Panc1 (cell line): ENCODE data around the gene TMEM130. TPM values are rescaled to one million over a fixed set of nuclear protein-coding genes. Genes with fewer than 3 reads are reported as not detected.

Experiments used
- ATAC-seq: fragments of 200-7000 bp; cut with Tn5 transposase; 2 replicates; pipeline ENCODE4 v1.9.1; 2020; ENCODE audit warnings: mild to moderate bottlenecking, moderate library complexity
- BruUV-seq: library from RNA; stranded (reverse); fragments of 400-500 nt; replicated peaks from 2 replicates; lab custom pipeline; 2021; lab: Mats Ljungman, UMichigan
- CTCF ChIA-PET: fragments of 300-600 bp; sonication (Branson Sonifier 250); formaldehyde crosslinking; loops from one replicate; lab custom pipeline; 2022; ENCODE audit warnings: antibody characterized with exemption; lab: Charles Lee
- POLR2A ChIA-PET: fragments of 300-600 bp; sonication (Branson Sonifier 250); formaldehyde crosslinking; loops from one replicate; lab custom pipeline; 2022; ENCODE audit warnings: antibody characterized with exemption; lab: Charles Lee
- DNase-seq: peaks from one replicate; pipeline ENCODE4 v3.0.0-alpha.2; 2010; ENCODE audit warnings: low read depth, low spot score
- H3K27ac ChIP-seq: 2 replicates; pipeline ENCODE4 v1.5.1; 2011; ENCODE audit warnings: mild to moderate bottlenecking, low read length, inconsistent platforms
- H3K27me3 ChIP-seq: fragments of 200-500 bp; sonication (Bioruptor generic); 2 replicates; pipeline ENCODE4 v1.6.0; 2014; ENCODE audit warnings: low read length, inconsistent platforms; ENCODE audit not compliant: control insufficient read depth, insufficient read depth
- H3K36me3 ChIP-seq: fragments of 200-500 bp; sonication (Bioruptor generic); 2 replicates; pipeline ENCODE4 v1.5.1; 2014; ENCODE audit warnings: inconsistent platforms, mild to moderate bottlenecking, low read length, moderate library complexity; ENCODE audit not compliant: control insufficient read depth, insufficient read depth
- H3K4me1 ChIP-seq: 2 replicates; pipeline ENCODE4 v1.5.1; 2011; ENCODE audit warnings: inconsistent platforms, mild to moderate bottlenecking, low read length, moderate library complexity; ENCODE audit not compliant: control insufficient read depth, insufficient read depth
- H3K4me3 ChIP-seq, 2 experiments: 2 replicates each; pipeline ENCODE4 v1.5.1; 2011 to 2012; ENCODE audit warnings: low read depth in 2 of 2, low read length in 2 of 2, mild to moderate bottlenecking in 2 of 2, inconsistent platforms in 1 of 2, moderate library complexity in 1 of 2
- H3K9me3 ChIP-seq: fragments of 200-500 bp; sonication (Bioruptor generic); 2 replicates; pipeline ENCODE4 v1.5.1; 2014; ENCODE audit warnings: low read depth, mild to moderate bottlenecking, inconsistent platforms, low read length, moderate library complexity; ENCODE audit not compliant: control insufficient read depth, insufficient read depth
- CTCF ChIP-seq: fragments of 450-650 bp; IDR thresholded peaks from 2 replicates; pipeline ENCODE4 v1.5.1; 2017; ENCODE audit warnings: mild to moderate bottlenecking
- POLR2AphosphoS5 ChIP-seq: IDR thresholded peaks from 2 replicates; pipeline ENCODE4 v1.6.1; 2012; ENCODE audit warnings: mild to moderate bottlenecking, low read depth, low read length, moderate library complexity
- REST ChIP-seq, 2 experiments: IDR thresholded peaks; 2 replicates each; pipeline ENCODE4 v1.6.1; 2011 to 2012; ENCODE audit warnings: low read depth in 2 of 2, control low read depth in 1 of 2, low read length in 1 of 2, mild to moderate bottlenecking in 1 of 2, moderate library complexity in 1 of 2; ENCODE audit not compliant: insufficient read depth in 1 of 2
- SIN3A ChIP-seq: IDR thresholded peaks from 2 replicates; pipeline ENCODE4 v1.6.1; 2012; ENCODE audit warnings: low read depth, mild to moderate bottlenecking, low read length, moderate library complexity, borderline replicate concordance; ENCODE audit not compliant: insufficient read depth
- TCF7L2 ChIP-seq: IDR thresholded peaks from 2 replicates; pipeline ENCODE4 v1.6.1; 2011; ENCODE audit warnings: mild to moderate bottlenecking, low read depth, low read length, inconsistent platforms
- in situ Hi-C: cut with HindIII; loops from 2 replicates; pipeline ENCODE4 v1.10.0; 2016; ENCODE audit warnings: low sequenced_read_pairs, low pct_unique_long_range_greater_than_20kb
- intact Hi-C: fragments of 100-400 bp; cut with micrococcal nuclease; formaldehyde crosslinking; loops from one replicate; pipeline ENCODE4 v1.10.0; 2022; ENCODE audit not compliant: unreplicated experiment
- total RNA-seq: library from RNA; stranded (reverse); gene quantifications from one replicate; pipeline ENCODE4 v1.2.1, GENCODE V29; 2021; ENCODE audit not compliant: unreplicated experiment

Gene TMEM130
- total RNA-seq, 1 experiment from 2014 or later = 0.41 TPM

GRCh38 chr7:98805956-98806838 lies 63.6 kb downstream of the TMEM130 start:
- H3K4me1 ChIP-seq = no peaks in the 10 kb centered on the region
- peaks cover under 1% of the 10 kb centered on the region; the same call in 1 of the 2 replicates for H3K9me3 ChIP-seq
- no TSS peak for BruUV-seq
- ChIA-PET CTCF (no interaction called here), POLR2A (no interaction called here)
- ATAC-seq (no peak), DNase-seq (no peak)
- no peak overlapping the region for H3K27ac ChIP-seq
- in situ Hi-C loops = no loop called here
- H3K4me3 ChIP-seq = no peak overlapping the region
- intact Hi-C loops = no loop called here
- no peaks in the 10 kb centered on the region for H3K36me3 ChIP-seq
- no peaks in the 10 kb centered on the region for H3K27me3 ChIP-seq
- no peak for TF ChIP-seq CTCF
- TF ChIP-seq TCF7L2 = no peak

GRCh38 chr7:98802781-98803110 lies 67.1 kb downstream of the TMEM130 start:
- ATAC-seq (no peak), DNase-seq (no peak)
- in situ Hi-C loops (no loop called here), intact Hi-C loops (no loop called here)
- TF ChIP-seq REST (IDR thresholded peaks at IDR 0.05; ENCODE audit: insufficient read depth in 1 of 2, low read depth in 2 of 2, low read length in 1 of 2) (no peak), POLR2AphosphoS5 (no peak), TCF7L2 (no peak), CTCF (no peak), SIN3A (no peak)
- ChIA-PET CTCF (no interaction called here), POLR2A (no interaction called here)
- no peak overlapping the region for H3K4me3 ChIP-seq
- no peaks in the 10 kb centered on the region for H3K36me3 ChIP-seq
- no peaks in the 10 kb centered on the region for H3K4me1 ChIP-seq
- no peak overlapping the region for H3K27ac ChIP-seq
- no peaks in the 10 kb centered on the region for H3K27me3 ChIP-seq
- no TSS peak for BruUV-seq
- peaks cover 7% of the 10 kb centered on the region; the same call in 1 of the 2 replicates for H3K9me3 ChIP-seq
